ENCODE results near the gene POLR3GL.

GRCh38 chr1:145949219-145949618 is 15.3 kb upstream of the POLR3GL start:
- TF ChIP-seq CTCF (IDR thresholded peaks at IDR 0.05) (no peak), POLR2A (IDR thresholded peaks at IDR 0.05) (no peak)

All from body of pancreas (tissue), 4 donors.